Keratinocyte (primary cell): ENCODE measurements around the gene B4GALNT3.

Source experiments
- CTCF ChIP-seq, 3 experiments: IDR thresholded peaks in 1 of 3; conservative IDR thresholded peaks in 1 of 3; optimal IDR thresholded peaks in 1 of 3; 2 replicates in 2 of 3; 3 replicates in 1 of 3; pipeline versions ENCODE3 to v1.5.1; 2011; ENCODE audit warnings: low read length in 3 of 3, mild to moderate bottlenecking in 3 of 3, moderate library complexity in 2 of 3, control low read depth in 1 of 3, inconsistent platforms in 1 of 3; ENCODE audit not compliant: insufficient read depth in 2 of 3; ENCODE audit errors: extremely low read depth in 1 of 3
- EZH2 ChIP-seq: IDR thresholded peaks from one replicate; pipeline ENCODE4 v1.6.1; 2012; ENCODE audit warnings: inconsistent platforms, mild to moderate bottlenecking, low read length, moderate library complexity

GRCh38 chr12:565161-565560 is 105.4 kb downstream of the B4GALNT3 start:
- no peak for TF ChIP-seq CTCF (optimal IDR thresholded peaks at IDR 0.05 in 1 of 3, IDR thresholded peaks at IDR 0.05 in 1 of 3, conservative IDR thresholded peaks at IDR 0.05 in 1 of 3; ENCODE audit: extremely low read depth in 1 of 3, insufficient read depth in 2 of 3, low read length in 3 of 3)
- no peak for TF ChIP-seq EZH2
